Neural crest cell (in vitro differentiated cells): ENCODE measurements around the gene ATAD2B. TPM values are rescaled to one million over a fixed set of nuclear protein-coding genes. Genes with fewer than 3 reads are reported as not detected.
A peak's percentile ranks its signal among the peaks of the same experiment; 100 is the strongest.

Experiments
- DNase-seq: peaks from one replicate; pipeline ENCODE4 v3.0.0; 2021; ENCODE audit warnings: low read depth, mixed read lengths, low spot score
- H3K27ac Mint-ChIP-seq: one replicate; pipeline ENCODE4 v1.8.0; 2021; ENCODE audit warnings: mild to moderate bottlenecking, mixed read lengths; ENCODE audit not compliant: unreplicated experiment
- H3K27me3 Mint-ChIP-seq: 2 replicates; pipeline ENCODE4 v1.8.0; 2021; ENCODE audit warnings: low read depth, mild to moderate bottlenecking, mixed read lengths
- H3K36me3 Mint-ChIP-seq: 2 replicates; pipeline ENCODE4 v1.8.0; 2021; ENCODE audit warnings: low read depth, mild to moderate bottlenecking, mixed read lengths
- H3K4me1 Mint-ChIP-seq: 2 replicates; pipeline ENCODE4 v1.8.0; 2021; ENCODE audit warnings: mixed read lengths
- H3K4me3 Mint-ChIP-seq: one replicate; pipeline ENCODE4 v1.8.0; 2021; ENCODE audit warnings: mild to moderate bottlenecking, mixed read lengths
- H3K9me3 Mint-ChIP-seq: 2 replicates; pipeline ENCODE4 v1.8.0; 2021; ENCODE audit warnings: mixed read lengths
- CTCF ChIP-seq: fragments of 200-600 bp; sonication (generic); conservative IDR thresholded peaks from 2 replicates; pipeline ENCODE4 v1.5.0; 2021; ENCODE audit warnings: antibody characterized with exemption, mild to moderate bottlenecking
- total RNA-seq: library from RNA; stranded (reverse); gene quantifications from 2 replicates; pipeline ENCODE4 v1.2.1, GENCODE V29; 2021

Gene ATAD2B
- total RNA-seq, 1 donor from 2014 or later, result 29.4 TPM

- Mint-ChIP-seq H3K27me3 (no peaks in the 10 kb centered on the region), H3K36me3 (peaks cover 36% of the 10 kb centered on the region)
Observed at GRCh38 chr2:23699580-23699925, 227.4 kb downstream of the ATAD2B start.

DNA sequence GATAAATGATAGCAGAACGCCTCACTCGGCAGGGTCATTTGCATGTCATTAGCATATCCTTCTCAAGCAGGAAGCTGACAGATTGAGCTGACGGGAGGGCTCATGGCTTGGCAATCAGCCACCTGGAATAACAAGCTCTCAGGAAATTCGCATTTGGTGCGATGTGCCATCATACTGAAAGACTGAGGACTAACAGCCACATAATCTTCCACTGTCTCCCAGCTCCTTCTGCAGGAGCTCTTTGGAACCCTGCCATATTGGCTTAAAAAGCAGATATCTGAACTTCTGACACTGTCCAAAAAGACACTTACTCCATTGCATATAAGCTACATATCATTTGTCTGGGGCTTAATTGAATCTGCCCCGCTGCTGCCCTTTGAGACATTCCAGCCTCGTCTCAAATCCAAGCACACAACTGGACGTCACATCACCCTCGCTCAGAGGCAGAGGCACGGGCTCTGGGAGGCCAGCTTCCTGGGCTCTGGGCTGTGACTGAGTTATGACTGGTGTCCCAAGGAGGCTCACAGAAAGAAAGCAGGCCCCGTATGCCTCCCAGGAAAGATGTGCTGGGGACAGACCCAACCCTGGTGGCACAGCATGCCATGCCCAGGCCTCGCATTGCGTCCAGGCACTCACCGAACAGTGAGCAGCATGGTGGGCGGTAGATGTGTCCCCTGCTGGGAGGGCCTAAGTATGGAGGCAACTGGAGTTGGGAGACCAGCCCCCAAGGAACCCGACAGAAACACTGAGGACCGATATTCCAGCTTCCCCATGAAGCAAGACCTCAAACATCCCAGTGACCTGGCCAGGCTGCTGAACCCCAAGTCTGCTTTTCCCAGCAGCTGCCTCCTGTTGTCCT, 228.0 kb downstream of the ATAD2B start:
- no peak for DNase-seq
- Mint-ChIP-seq H3K4me3 (no peak overlapping the region), H3K27ac (no peak overlapping the region), H3K27me3 (no peaks in the 10 kb centered on the region), H3K4me1 (peaks cover 10% of the 10 kb centered on the region), H3K36me3 (peaks cover 36% of the 10 kb centered on the region), H3K9me3 (peaks cover 11% of the 10 kb centered on the region)
- no peak for TF ChIP-seq CTCF

More at GRCh38 chr2:23699580-23699925, 227.4 kb downstream of the ATAD2B start:
- Mint-ChIP-seq H3K27ac (peak overlapping the region; percentile 40), H3K4me1 (peaks cover 10% of the 10 kb centered on the region), H3K9me3 (peaks cover 11% of the 10 kb centered on the region), H3K4me3 (no peak overlapping the region)
- no peak for TF ChIP-seq CTCF
- no peak for DNase-seq

Other genes starting within 250 kb of the ATAD2B start
- 29.8 and 31.1 TPM in 2 replicates for gene UBXN2A, start 13.3 kb upstream of the ATAD2B start, total RNA-seq
- gene MFSD2B, start 83.0 kb upstream of the ATAD2B start, total RNA-seq, result 0.47 and 0.61 TPM in 2 replicates
- 41.8 and 43.9 TPM in 2 replicates for gene WDCP, start 120.3 kb upstream of the ATAD2B start, total RNA-seq
- gene FKBP1B, start 122.6 kb upstream of the ATAD2B start, total RNA-seq, result 22.0 and 22.1 TPM in 2 replicates
- 89.5 and 94.3 TPM in 2 replicates for gene SF3B6, start 149.2 kb upstream of the ATAD2B start, total RNA-seq
- 38.3 and 40.8 TPM in 2 replicates for gene TP53I3, start 157.7 kb upstream of the ATAD2B start, total RNA-seq
- gene PFN4, start 196.2 kb upstream of the ATAD2B start, total RNA-seq, result 1.3 and 1.7 TPM in 2 replicates
- 21.0 and 21.3 TPM in 2 replicates for gene FAM228B, start 196.3 kb upstream of the ATAD2B start, total RNA-seq
- gene FAM228A, start 247.9 kb upstream of the ATAD2B start, total RNA-seq, result 0.39 and 0.51 TPM in 2 replicates